SK-N-SH (cell line): Measurements from ENCODE around the gene MAP1B.

Source experiments
- JUND ChIP-seq: IDR thresholded peaks from 2 replicates; pipeline ENCODE4 v1.4.0; 2012
- TF ChIP-seq, protein P1 (sequence below): fragments of 200-600 bp; sonication (generic); IDR thresholded peaks from 2 replicates; pipeline ENCODE4 v1.6.1; 2017; ENCODE audit warnings: antibody characterized with exemption, mild to moderate bottlenecking, moderate library complexity

DNA sequence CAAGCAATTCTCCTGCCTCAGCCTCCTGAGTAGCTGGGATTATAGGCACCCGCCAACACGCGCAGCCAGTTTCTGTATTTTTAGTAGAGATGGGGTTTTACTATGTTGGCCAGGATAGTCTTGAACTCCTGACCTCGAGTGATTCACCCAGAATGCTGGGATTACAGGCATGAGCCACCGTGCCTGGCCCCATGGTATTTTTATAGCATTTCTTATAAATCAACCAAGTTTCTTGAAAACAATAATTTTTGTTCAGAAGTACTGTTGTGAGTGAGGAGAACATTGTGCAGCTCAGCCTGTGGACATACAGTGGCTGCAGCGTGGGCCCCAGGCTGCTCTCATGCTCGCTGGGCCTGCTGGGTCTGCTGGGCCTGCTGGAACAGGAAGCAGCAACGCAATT is 45.3 kb downstream of the MAP1B start:
- no peak; the same call in 1 of the 2 replicates for TF ChIP-seq JUND
- TF ChIP-seq, protein P1, sequence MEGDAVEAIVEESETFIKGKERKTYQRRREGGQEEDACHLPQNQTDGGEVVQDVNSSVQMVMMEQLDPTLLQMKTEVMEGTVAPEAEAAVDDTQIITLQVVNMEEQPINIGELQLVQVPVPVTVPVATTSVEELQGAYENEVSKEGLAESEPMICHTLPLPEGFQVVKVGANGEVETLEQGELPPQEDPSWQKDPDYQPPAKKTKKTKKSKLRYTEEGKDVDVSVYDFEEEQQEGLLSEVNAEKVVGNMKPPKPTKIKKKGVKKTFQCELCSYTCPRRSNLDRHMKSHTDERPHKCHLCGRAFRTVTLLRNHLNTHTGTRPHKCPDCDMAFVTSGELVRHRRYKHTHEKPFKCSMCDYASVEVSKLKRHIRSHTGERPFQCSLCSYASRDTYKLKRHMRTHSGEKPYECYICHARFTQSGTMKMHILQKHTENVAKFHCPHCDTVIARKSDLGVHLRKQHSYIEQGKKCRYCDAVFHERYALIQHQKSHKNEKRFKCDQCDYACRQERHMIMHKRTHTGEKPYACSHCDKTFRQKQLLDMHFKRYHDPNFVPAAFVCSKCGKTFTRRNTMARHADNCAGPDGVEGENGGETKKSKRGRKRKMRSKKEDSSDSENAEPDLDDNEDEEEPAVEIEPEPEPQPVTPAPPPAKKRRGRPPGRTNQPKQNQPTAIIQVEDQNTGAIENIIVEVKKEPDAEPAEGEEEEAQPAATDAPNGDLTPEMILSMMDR = no peak
